Osteocyte (in vitro differentiated cells): ENCODE measurements around the gene DPEP2. TPM values are rescaled to one million over a fixed set of nuclear protein-coding genes. Genes with fewer than 3 reads are reported as not detected.
"Not testable (repeated sequence)": the region's sequence is repeated elsewhere in the genome, so short reads cannot be mapped to it uniquely, and the experiment has no call there.

ENCODE experiments used
- DNase-seq: peaks from one replicate; pipeline ENCODE4 v3.0.0; 2021; ENCODE audit warnings: mixed read lengths; ENCODE audit not compliant: unreplicated experiment; ENCODE audit errors: extremely low spot score
- H3K27ac Mint-ChIP-seq: one replicate; pipeline ENCODE4 v1.8.0; 2021; ENCODE audit warnings: mild to moderate bottlenecking, mixed read lengths; ENCODE audit not compliant: unreplicated experiment
- H3K27me3 Mint-ChIP-seq: one replicate; pipeline ENCODE4 v1.8.0; 2021; ENCODE audit warnings: mixed read lengths; ENCODE audit not compliant: unreplicated experiment
- H3K36me3 Mint-ChIP-seq: one replicate; pipeline ENCODE4 v1.8.0; 2021; ENCODE audit warnings: mixed read lengths; ENCODE audit not compliant: unreplicated experiment
- H3K4me1 Mint-ChIP-seq: one replicate; pipeline ENCODE4 v1.8.0; 2021; ENCODE audit warnings: mixed read lengths; ENCODE audit not compliant: unreplicated experiment
- H3K4me3 Mint-ChIP-seq: one replicate; pipeline ENCODE4 v1.8.0; 2021; ENCODE audit warnings: mild to moderate bottlenecking, moderate library complexity, mixed read lengths; ENCODE audit not compliant: unreplicated experiment
- H3K9me3 Mint-ChIP-seq: one replicate; pipeline ENCODE4 v1.8.0; 2021; ENCODE audit warnings: mixed read lengths; ENCODE audit not compliant: unreplicated experiment
- total RNA-seq: library from RNA; stranded (reverse); gene quantifications from 2 replicates; pipeline ENCODE4 v1.2.1, GENCODE V29; 2021
- TF ChIP-seq, protein P1 (sequence below): fragments of 200-600 bp; sonication (generic); IDR thresholded peaks from 2 replicates; pipeline ENCODE4 v1.5.0; 2021; ENCODE audit warnings: antibody characterized with exemption, mild to moderate bottlenecking, moderate library complexity

Gene DPEP2
- total RNA-seq, 1 donor from 2014 or later, result not detected

DNA sequence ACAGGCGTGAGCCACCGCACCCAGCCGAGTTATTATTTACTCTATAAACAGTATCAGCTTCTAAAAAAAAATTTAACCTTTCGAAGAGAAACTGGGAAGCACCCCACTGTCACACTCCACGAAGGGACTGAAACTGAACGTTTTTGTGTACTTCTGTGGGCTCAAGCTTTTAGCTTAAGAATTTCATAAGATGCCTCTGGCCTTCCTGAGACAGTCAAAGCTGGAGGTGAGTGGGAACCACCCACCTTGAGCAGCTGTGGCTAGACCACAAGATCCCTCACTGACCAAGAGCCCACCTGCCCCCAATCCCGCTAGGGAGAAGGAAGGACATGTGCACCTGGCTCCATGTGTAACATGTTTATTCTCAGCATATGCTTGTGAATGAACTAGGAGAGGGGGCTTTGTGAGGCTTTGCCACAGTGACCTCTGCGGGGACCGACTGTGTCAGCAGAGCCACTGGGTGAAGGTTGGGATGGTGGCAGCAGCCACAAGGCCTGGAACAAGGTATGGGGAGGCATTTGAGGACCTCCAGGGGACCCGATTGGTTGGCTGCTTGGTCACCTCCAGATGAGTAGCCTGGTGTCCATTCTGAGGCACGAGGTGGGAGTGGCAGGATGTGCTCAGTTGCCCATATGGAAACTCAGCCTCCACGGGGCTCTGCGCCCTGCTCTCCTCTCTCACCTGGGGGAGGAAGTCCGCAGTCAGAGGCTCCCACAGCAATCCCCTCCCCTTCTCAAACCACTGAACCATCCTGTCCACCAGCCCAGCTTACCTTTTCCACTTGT, 23.8 kb downstream of the DPEP2 start:
- Mint-ChIP-seq H3K4me3 (no peak overlapping the region), H3K4me1 (peaks cover 1% of the 10 kb centered on the region), H3K27me3 (peaks cover 13% of the 10 kb centered on the region), H3K36me3 (no peaks in the 10 kb centered on the region), H3K9me3 (no peaks in the 10 kb centered on the region), H3K27ac (no peak overlapping the region)
- TF ChIP-seq, protein P1, sequence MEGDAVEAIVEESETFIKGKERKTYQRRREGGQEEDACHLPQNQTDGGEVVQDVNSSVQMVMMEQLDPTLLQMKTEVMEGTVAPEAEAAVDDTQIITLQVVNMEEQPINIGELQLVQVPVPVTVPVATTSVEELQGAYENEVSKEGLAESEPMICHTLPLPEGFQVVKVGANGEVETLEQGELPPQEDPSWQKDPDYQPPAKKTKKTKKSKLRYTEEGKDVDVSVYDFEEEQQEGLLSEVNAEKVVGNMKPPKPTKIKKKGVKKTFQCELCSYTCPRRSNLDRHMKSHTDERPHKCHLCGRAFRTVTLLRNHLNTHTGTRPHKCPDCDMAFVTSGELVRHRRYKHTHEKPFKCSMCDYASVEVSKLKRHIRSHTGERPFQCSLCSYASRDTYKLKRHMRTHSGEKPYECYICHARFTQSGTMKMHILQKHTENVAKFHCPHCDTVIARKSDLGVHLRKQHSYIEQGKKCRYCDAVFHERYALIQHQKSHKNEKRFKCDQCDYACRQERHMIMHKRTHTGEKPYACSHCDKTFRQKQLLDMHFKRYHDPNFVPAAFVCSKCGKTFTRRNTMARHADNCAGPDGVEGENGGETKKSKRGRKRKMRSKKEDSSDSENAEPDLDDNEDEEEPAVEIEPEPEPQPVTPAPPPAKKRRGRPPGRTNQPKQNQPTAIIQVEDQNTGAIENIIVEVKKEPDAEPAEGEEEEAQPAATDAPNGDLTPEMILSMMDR, result no peak
- DNase-seq, result no peak

DNA sequence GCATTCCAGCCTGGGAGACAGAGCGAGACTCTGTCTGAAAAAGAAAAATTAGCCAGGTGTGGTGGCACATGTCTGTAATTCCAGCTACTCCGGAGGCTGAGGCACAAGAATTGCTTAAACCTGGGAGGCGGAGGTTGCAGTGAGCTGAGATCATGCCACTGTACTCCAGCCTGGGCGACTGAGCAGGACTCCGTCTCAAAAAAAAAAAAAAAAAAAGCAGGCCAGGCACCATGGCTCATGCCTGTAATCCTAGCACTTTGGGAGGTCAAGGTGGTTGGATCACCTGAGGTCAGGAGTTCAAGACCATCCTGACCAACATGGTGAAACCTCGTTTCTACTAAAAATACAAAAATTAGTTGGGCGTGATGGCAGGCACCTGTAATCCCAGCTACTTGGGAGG, 27.0 kb downstream of the DPEP2 start:
- H3K4me1 Mint-ChIP-seq, H3K9me3 Mint-ChIP-seq, DNase-seq, H3K36me3 Mint-ChIP-seq, H3K4me3 Mint-ChIP-seq, H3K27me3 Mint-ChIP-seq, H3K27ac Mint-ChIP-seq: not testable (repeated sequence)

DNA sequence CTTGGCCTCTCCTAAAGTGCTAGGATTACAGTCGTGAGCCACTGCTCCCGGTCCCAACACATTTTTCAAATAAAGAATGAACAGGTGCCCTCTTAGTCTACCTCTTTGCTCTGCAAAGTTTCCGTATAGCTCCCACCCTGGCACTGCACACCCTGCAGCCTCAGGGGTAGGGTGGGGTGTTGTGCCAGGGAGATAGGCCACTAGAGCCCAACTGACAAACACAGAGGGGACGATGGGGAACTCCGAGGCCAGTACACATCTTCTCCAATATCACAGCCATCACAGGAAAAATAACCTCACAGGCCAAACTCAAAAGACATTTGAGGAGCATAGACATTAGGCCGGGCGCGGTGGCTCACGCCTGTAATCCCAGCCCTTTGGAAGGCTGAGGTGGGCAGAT, 28.2 kb downstream of the DPEP2 start:
- Mint-ChIP-seq H3K4me3 (no peak overlapping the region), H3K27me3 (peaks cover under 1% of the 10 kb centered on the region), H3K4me1 (peaks cover 17% of the 10 kb centered on the region), H3K27ac (no peak overlapping the region), H3K9me3 (no peaks in the 10 kb centered on the region), H3K36me3 (no peaks in the 10 kb centered on the region)
- TF ChIP-seq, protein P1, result no peak
- DNase-seq, result no peak

DNA sequence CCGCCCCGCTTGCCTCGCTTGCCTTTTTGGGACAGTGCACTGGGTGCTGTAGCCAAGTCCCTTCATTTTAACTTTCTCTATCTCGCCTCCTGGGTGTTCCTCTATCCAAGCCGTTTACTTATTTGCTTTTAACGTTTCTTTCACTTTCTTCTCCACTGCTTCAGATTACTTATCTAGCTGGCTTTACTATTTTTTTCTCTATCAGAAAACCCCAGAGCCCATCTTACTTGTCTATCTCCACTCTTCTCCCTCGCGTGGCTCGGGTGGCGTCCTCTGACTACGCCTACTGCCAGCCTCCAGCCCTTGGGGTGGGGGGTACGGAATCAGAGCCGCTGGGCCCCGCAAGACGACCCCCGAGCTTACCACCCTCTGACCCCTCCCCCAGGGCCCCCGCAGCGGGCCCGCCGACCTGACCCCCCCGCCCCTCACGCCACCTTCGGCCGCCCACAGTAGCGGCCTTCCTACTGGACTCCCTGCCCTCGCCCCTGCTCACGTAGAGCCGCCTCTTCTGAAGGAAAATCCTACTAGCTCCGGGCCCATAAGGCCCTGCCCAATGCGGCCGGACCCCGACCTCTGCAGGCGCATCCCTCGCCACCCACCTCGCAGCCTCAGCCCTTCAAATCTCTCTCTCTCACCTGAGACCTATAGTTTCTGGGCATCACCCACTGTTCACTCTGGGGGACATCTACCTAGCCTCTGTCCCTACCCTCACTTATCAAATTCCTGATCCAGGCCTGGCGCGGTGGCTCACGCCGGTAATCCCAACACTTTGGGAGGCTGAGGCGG, 29.8 kb downstream of the DPEP2 start:
- Mint-ChIP-seq H3K4me1 (peaks cover 31% of the 10 kb centered on the region), H3K27ac (peak overlapping the region; percentile 65)
- no peak for DNase-seq

DNA sequence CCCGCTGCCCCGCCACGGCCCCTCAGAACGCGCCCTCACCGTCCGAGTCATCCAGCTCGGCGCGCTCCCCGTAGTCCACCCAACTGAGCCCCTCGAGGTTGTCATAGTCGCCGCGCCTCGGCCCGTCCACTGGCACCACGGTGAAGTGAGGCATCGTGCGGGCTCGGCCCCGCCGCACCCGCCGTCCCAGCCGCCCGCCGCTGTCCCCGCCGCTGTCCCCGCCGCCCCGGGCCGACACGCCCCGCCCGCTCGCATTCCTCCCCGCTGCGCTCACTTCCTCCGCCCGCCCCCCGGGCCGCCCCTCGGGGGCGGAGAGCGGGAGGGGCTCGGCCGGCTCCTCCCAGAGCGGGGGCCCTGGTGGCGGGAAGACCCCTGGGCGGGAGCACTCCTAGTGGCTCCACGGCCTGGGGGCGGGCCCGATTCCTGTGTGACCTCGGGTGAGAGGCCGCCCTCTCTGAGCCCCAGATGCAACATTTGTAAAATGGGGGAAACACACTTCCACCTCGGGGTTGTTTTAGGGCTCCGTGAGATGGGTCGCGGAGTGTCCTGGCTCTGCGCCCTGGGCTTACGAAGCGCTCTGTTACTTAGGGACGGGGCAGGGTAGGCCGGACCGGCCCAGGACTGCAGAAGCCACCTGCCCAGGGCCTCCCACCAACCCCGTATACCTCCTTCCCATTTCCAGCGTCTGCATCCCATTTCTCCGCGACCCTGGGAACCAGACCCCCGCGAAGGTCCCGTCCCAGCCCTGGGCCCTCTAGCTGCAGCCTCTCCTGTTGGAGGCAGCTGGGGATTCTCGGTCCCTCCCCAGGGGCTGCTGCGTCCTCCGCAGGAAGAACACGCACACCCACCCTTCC, 30.7 kb downstream of the DPEP2 start, which contains the start of gene SLC12A4:
Gene SLC12A4 (minus strand): TSS at position 238 of the 854 bp plus-strand sequence. CDS start 84 bp downstream, at position 154.
- peaks cover 2% of the 10 kb centered on the region for H3K36me3 Mint-ChIP-seq
- TF ChIP-seq, protein P1, result no peak
- H3K27ac Mint-ChIP-seq, result peak within 1 kb of the TSS; percentile 95
- no peaks in the 10 kb centered on the region for H3K27me3 Mint-ChIP-seq
- peak within 1 kb of the TSS; percentile 96 for H3K4me3 Mint-ChIP-seq
- no peaks in the 10 kb centered on the region for H3K9me3 Mint-ChIP-seq
- peaks cover 33% of the 10 kb centered on the region for H3K4me1 Mint-ChIP-seq
- DNase-seq, result peak; percentile 92

More for the DNA sequence above, 29.8 kb downstream of the DPEP2 start:
- H3K9me3 Mint-ChIP-seq, result no peaks in the 10 kb centered on the region
- TF ChIP-seq, protein P1, result no peak
- H3K27me3 Mint-ChIP-seq, result no peaks in the 10 kb centered on the region
- peaks cover 2% of the 10 kb centered on the region for H3K36me3 Mint-ChIP-seq
- peak overlapping the region; percentile 96 for H3K4me3 Mint-ChIP-seq
